DND-41 (cell line): ENCODE data around the gene PHACTR3.

Source experiments
- ATAC-seq: fragments of 200-7000 bp; cut with Tn5 transposase; 3 replicates; pipeline ENCODE4 v1.9.1; 2021; ENCODE audit warnings: low read depth; ENCODE audit not compliant: insufficient read depth
- DNase-seq: peaks from one replicate; pipeline ENCODE4 v3.0.0-alpha.2; 2020
- H2AFZ ChIP-seq: 2 replicates; pipeline ENCODE4 v1.6.0; 2012; ENCODE audit warnings: low read depth, low read length
- H3K27ac ChIP-seq: 2 replicates; pipeline ENCODE4 v1.5.1; 2012; ENCODE audit warnings: low read length, inconsistent platforms
- H3K27me3 ChIP-seq: fragments of 200-600 bp; sonication (generic); 2 replicates; pipeline ENCODE4 v1.6.0; 2012; ENCODE audit warnings: low read length, mild to moderate bottlenecking, inconsistent platforms; ENCODE audit not compliant: insufficient read depth, poor library complexity
- H3K36me3 ChIP-seq: 2 replicates; pipeline ENCODE4 v1.5.1; 2012; ENCODE audit warnings: low read length, inconsistent platforms; ENCODE audit not compliant: insufficient read depth
- H3K4me1 ChIP-seq: 2 replicates; pipeline ENCODE4 v1.5.1; 2012; ENCODE audit warnings: mild to moderate bottlenecking, low read length; ENCODE audit not compliant: insufficient read depth
- H3K4me2 ChIP-seq: 2 replicates; pipeline ENCODE4 v1.6.0; 2012; ENCODE audit warnings: mild to moderate bottlenecking, moderate library complexity, low read length, inconsistent platforms; ENCODE audit not compliant: insufficient read depth
- H3K4me3 ChIP-seq, 2 experiments: fragments of 200-600 bp in 1 of 2; shearing (Covaris generic) in 1 of 2; 2 replicates each; pipeline ENCODE4 v1.5.1; 2012 to 2016; ENCODE audit warnings: inconsistent platforms in 2 of 2, low read length in 2 of 2, mild to moderate bottlenecking in 2 of 2, low read depth in 1 of 2, moderate library complexity in 1 of 2
- H3K79me2 ChIP-seq: 2 replicates; pipeline ENCODE4 v1.6.0; 2012; ENCODE audit warnings: low read length, inconsistent platforms; ENCODE audit not compliant: insufficient read depth
- H3K9ac ChIP-seq: 2 replicates; pipeline ENCODE4 v1.6.0; 2012; ENCODE audit warnings: low read depth, mild to moderate bottlenecking, inconsistent platforms, low read length, moderate library complexity
- H3K9me3 ChIP-seq: 2 replicates; pipeline ENCODE4 v1.5.1; 2012; ENCODE audit warnings: low read length, moderate library complexity, mild to moderate bottlenecking, inconsistent platforms; ENCODE audit not compliant: insufficient read depth, severe bottlenecking
- H4K20me1 ChIP-seq: 2 replicates; pipeline ENCODE4 v1.6.0; 2012; ENCODE audit warnings: low read length; ENCODE audit not compliant: insufficient read depth
- EZH2 ChIP-seq: IDR thresholded peaks from 3 replicates; pipeline ENCODE4 v1.6.1; 2012; ENCODE audit warnings: borderline replicate concordance, low read depth, mild to moderate bottlenecking, moderate library complexity, low read length, inconsistent platforms; ENCODE audit not compliant: severe bottlenecking
- TF ChIP-seq, protein P1 (sequence below): IDR thresholded peaks from 2 replicates; pipeline ENCODE4 v1.5.1; 2012; ENCODE audit warnings: borderline replicate concordance, low read length, moderate library complexity, mild to moderate bottlenecking; ENCODE audit not compliant: poor library complexity, severe bottlenecking; ENCODE audit errors: extremely low read depth

Gene PHACTR3

DNA sequence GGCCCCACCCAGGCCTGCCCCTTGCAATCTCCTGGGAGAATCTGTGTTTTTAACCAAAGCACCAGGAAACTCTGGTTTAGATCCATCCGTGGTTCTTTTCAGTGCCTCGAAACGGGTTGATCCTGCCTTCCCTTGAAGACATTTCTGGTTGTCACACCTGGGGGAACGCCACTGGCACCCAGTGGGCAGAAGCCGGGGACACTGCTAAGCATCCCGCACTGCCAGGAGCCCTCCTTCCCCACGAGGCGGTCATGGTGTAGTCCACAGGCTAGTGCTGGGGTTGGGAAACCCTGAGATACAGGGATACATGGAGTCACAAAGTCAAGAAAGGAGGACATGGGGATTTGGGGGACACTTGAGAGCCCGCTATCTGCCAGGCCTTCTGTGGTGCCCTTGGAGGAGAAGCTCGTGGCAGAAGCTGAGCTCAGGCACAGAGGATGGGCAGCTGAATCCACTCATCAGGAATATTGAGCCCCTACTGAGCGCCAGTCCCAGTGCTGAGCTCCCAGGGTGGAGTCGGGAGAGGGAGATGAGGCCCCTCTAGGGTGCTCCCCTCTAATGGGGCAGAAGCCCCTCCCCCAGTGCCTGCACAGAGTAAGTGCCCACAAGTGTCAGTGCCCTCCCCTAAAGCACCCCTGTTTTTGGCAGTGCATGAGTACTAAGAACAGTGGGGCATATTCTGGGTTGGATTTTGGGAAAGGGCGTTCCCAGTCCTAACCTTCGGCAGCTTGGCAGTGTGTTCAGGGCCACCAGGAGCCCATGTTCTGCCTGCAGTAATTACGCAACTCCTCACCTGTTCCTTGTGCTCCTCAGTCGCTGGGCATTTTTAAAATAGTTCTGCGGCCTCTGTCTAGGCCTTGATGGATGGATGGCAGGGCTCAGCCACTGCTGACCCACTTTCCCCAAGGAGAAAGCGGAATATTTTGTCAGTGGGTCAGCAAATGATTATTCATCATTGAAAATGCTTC lies 25.6 kb upstream of the PHACTR3 start:
- ATAC-seq (no peak), DNase-seq (no peak)
- Histone ChIP-seq H3K9me3 (no peaks in the 10 kb centered on the region), H3K79me2 (no peaks in the 10 kb centered on the region), H4K20me1 (peaks cover 10% of the 10 kb centered on the region; the same call in 1 of the 2 replicates), H3K4me3 (no peak overlapping the region), H3K27ac (no peak overlapping the region), H3K36me3 (no peaks in the 10 kb centered on the region), H2AFZ (no peak overlapping the region), H3K27me3 (peaks cover 6% of the 10 kb centered on the region), H3K4me2 (no peak overlapping the region), H3K9ac (no peak overlapping the region), H3K4me1 (no peaks in the 10 kb centered on the region)
- TF ChIP-seq EZH2 = no peak
- TF ChIP-seq, protein P1, sequence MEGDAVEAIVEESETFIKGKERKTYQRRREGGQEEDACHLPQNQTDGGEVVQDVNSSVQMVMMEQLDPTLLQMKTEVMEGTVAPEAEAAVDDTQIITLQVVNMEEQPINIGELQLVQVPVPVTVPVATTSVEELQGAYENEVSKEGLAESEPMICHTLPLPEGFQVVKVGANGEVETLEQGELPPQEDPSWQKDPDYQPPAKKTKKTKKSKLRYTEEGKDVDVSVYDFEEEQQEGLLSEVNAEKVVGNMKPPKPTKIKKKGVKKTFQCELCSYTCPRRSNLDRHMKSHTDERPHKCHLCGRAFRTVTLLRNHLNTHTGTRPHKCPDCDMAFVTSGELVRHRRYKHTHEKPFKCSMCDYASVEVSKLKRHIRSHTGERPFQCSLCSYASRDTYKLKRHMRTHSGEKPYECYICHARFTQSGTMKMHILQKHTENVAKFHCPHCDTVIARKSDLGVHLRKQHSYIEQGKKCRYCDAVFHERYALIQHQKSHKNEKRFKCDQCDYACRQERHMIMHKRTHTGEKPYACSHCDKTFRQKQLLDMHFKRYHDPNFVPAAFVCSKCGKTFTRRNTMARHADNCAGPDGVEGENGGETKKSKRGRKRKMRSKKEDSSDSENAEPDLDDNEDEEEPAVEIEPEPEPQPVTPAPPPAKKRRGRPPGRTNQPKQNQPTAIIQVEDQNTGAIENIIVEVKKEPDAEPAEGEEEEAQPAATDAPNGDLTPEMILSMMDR = no peak

DNA sequence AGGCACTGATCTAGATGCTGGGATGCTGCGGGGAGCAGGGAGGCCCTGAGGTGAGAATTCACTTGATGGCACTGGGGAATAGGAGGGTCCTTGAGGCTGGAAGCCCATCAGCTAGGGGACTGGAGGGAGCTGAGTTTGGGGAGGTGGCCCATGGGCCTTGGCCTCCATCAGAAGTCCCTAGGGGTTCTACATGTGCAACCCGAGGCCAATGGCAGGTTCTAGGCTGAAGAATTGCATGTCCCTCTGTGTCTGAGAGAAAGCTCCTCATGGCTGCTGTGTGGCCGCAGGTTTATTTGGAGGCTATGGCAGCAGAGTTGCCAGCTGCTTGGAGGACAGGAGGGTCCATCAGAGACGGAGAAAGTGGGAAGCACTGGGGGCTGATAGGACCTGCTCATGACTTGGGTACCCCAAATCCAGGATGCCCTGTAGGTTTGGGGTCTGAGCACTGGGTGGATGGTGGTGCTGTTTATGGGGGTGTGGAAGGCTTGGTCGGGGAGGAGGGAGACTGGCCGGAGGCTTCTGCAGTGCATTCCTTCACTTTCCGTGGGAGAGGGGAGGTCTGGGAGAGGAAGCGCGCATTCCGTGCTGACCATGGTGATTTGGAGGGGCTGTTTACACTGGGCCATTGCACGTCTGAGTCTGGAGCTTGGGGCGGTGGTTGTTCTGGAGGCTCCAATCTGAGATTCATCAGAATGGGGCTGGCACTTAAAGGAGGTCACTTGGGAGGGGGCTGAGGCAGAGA lies 24.8 kb upstream of the PHACTR3 start:
- Histone ChIP-seq H2AFZ (no peak overlapping the region), H3K4me3 (no peak overlapping the region), H4K20me1 (peaks cover 10% of the 10 kb centered on the region; the same call in 1 of the 2 replicates), H3K4me1 (no peaks in the 10 kb centered on the region), H3K79me2 (no peaks in the 10 kb centered on the region), H3K27me3 (peaks cover 11% of the 10 kb centered on the region), H3K4me2 (no peak overlapping the region), H3K27ac (no peak overlapping the region), H3K9ac (no peak overlapping the region), H3K9me3 (no peaks in the 10 kb centered on the region), H3K36me3 (no peaks in the 10 kb centered on the region)
- ATAC-seq = no peak
- DNase-seq = no peak
- TF ChIP-seq, protein P1 = no peak
- no peak for TF ChIP-seq EZH2

DNA sequence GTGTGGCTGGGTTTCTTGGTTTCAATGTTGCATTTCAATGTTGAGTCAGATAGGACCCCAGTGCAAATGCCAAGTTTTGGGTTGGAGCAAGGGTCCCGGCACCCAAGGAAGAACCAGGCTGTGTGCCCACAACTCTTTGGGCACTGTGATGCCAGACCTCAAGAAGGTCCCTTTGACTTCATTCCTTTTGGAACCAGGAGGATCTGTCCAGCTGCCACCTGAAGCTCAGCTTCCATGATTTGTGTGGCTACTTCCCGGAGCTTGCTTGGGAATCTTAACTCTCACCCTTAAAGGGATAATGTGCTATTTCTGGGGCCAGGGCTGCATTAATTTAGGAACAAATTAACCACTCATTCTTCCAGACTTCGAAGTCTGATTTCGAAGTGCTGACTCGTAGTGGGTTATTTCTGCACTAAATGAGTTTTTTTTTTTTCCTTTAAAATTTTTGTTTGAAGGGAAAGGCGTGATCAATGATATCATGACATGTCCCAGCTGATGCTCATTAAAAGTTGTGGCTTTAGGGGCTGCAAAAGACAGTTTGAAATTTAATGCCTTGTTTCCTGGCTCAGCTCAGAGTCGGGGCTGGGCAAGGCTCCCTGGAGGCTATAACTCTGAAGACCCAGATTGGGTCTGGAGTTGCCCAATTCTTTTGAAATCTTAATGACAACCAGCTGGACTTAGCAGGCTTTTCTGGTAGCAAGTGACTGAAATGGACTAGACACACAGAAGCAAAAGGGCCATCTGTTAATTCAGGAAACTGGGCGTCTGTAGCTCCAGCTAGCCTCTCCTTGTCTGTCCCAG lies 24.0 kb upstream of the PHACTR3 start:
- no peaks in the 10 kb centered on the region for H3K79me2 ChIP-seq
- ATAC-seq = no peak
- peaks cover 11% of the 10 kb centered on the region for H3K27me3 ChIP-seq
- no peaks in the 10 kb centered on the region for H3K9me3 ChIP-seq
- no peak overlapping the region for H3K4me3 ChIP-seq
- DNase-seq = no peak
- no peak overlapping the region for H3K4me2 ChIP-seq
- H3K4me1 ChIP-seq = no peaks in the 10 kb centered on the region
- TF ChIP-seq EZH2 = no peak
- TF ChIP-seq, protein P1 = no peak
- H3K9ac ChIP-seq = no peak overlapping the region
- no peaks in the 10 kb centered on the region for H3K36me3 ChIP-seq
- peaks cover 10% of the 10 kb centered on the region; the same call in 1 of the 2 replicates for H4K20me1 ChIP-seq
- H2AFZ ChIP-seq = no peak overlapping the region
- no peak overlapping the region for H3K27ac ChIP-seq
